Activated T-cell treated with anti-CD3 and anti-CD28 coated beads, Interleukin-2, amount 50 U/mL, for 24 hours (primary cell): ENCODE measurements around the gene EFCAB12.
"Not testable (repeated sequence)": the region's sequence is repeated elsewhere in the genome, so short reads cannot be mapped to it uniquely, and the experiment has no call there.

ENCODE experiments used
- DNase-seq: peaks from one replicate; pipeline ENCODE4 v3.0.0-alpha.2; 2020
- H3K27ac Mint-ChIP-seq: 2 replicates; pipeline ENCODE4 v1.8.0; 2020; ENCODE audit warnings: mild to moderate bottlenecking, mixed read lengths
- H3K27me3 Mint-ChIP-seq: 2 replicates; pipeline ENCODE4 v1.8.0; 2020; ENCODE audit warnings: mixed read lengths
- H3K36me3 Mint-ChIP-seq: 2 replicates; pipeline ENCODE4 v1.8.0; 2020; ENCODE audit warnings: low read depth, mixed read lengths
- H3K4me1 Mint-ChIP-seq: 2 replicates; pipeline ENCODE4 v1.8.0; 2020; ENCODE audit warnings: low read depth, mixed read lengths
- H3K4me3 Mint-ChIP-seq: 2 replicates; pipeline ENCODE4 v1.8.0; 2020; ENCODE audit warnings: mild to moderate bottlenecking, moderate library complexity, mixed read lengths
- H3K9me3 Mint-ChIP-seq: 2 replicates; pipeline ENCODE4 v1.8.0; 2020; ENCODE audit warnings: mixed read lengths

Gene EFCAB12

GRCh38 chr3:129418041-129418973, 10.1 kb downstream of the EFCAB12 start:
- DNase-seq, result peak; percentile 18
- H3K4me1 Mint-ChIP-seq, result no peaks in the 10 kb centered on the region
- no peaks in the 10 kb centered on the region for H3K36me3 Mint-ChIP-seq
- no peaks in the 10 kb centered on the region for H3K27me3 Mint-ChIP-seq
- no peaks in the 10 kb centered on the region for H3K9me3 Mint-ChIP-seq
- H3K4me3 Mint-ChIP-seq, result no peak overlapping the region
- no peak overlapping the region for H3K27ac Mint-ChIP-seq

GRCh38 chr3:129417326-129417725, 11.1 kb downstream of the EFCAB12 start:
- no peaks in the 10 kb centered on the region for H3K36me3 Mint-ChIP-seq
- no peak for DNase-seq
- H3K27me3 Mint-ChIP-seq, result no peaks in the 10 kb centered on the region
- no peak overlapping the region for H3K4me3 Mint-ChIP-seq
- H3K27ac Mint-ChIP-seq, result no peak overlapping the region
- H3K4me1 Mint-ChIP-seq, result no peaks in the 10 kb centered on the region
- no peaks in the 10 kb centered on the region for H3K9me3 Mint-ChIP-seq

GRCh38 chr3:129416415-129416814, 12.0 kb downstream of the EFCAB12 start:
- Mint-ChIP-seq H3K36me3 (no peaks in the 10 kb centered on the region), H3K27ac (no peak overlapping the region), H3K4me1 (no peaks in the 10 kb centered on the region), H3K9me3 (no peaks in the 10 kb centered on the region), H3K4me3 (no peak overlapping the region), H3K27me3 (no peaks in the 10 kb centered on the region)
- no peak for DNase-seq

GRCh38 chr3:129415830-129416229, 12.6 kb downstream of the EFCAB12 start:
- H3K27ac Mint-ChIP-seq, result no peak overlapping the region
- H3K4me1 Mint-ChIP-seq, result no peaks in the 10 kb centered on the region
- H3K4me3 Mint-ChIP-seq, result no peak overlapping the region
- no peaks in the 10 kb centered on the region for H3K27me3 Mint-ChIP-seq
- no peaks in the 10 kb centered on the region for H3K36me3 Mint-ChIP-seq
- H3K9me3 Mint-ChIP-seq, result no peaks in the 10 kb centered on the region
- no peak for DNase-seq

GRCh38 chr3:129415378-129415777, 13.1 kb downstream of the EFCAB12 start:
- no peak overlapping the region for H3K27ac Mint-ChIP-seq

GRCh38 chr3:129413687-129414506, 14.5 kb downstream of the EFCAB12 start:
- Mint-ChIP-seq H3K9me3 (no peaks in the 10 kb centered on the region), H3K36me3 (no peaks in the 10 kb centered on the region), H3K27me3 (no peaks in the 10 kb centered on the region), H3K4me3 (no peak overlapping the region), H3K27ac (no peak overlapping the region), H3K4me1 (no peaks in the 10 kb centered on the region)
- peak; percentile 12 for DNase-seq

More at GRCh38 chr3:129415378-129415777, 13.1 kb downstream of the EFCAB12 start:
- DNase-seq, result peak; percentile 11
- Mint-ChIP-seq H3K4me3 (no peak overlapping the region), H3K27me3 (no peaks in the 10 kb centered on the region), H3K9me3 (no peaks in the 10 kb centered on the region), H3K36me3 (no peaks in the 10 kb centered on the region), H3K4me1 (no peaks in the 10 kb centered on the region)

GRCh38 chr3:129413238-129413637, 15.2 kb downstream of the EFCAB12 start:
- not testable (repeated sequence) for H3K4me1 Mint-ChIP-seq

GRCh38 chr3:129412542-129413198, 15.8 kb downstream of the EFCAB12 start:
- no peak for DNase-seq
- H3K4me3 Mint-ChIP-seq, result no peak overlapping the region
- no peaks in the 10 kb centered on the region for H3K36me3 Mint-ChIP-seq
- no peaks in the 10 kb centered on the region for H3K27me3 Mint-ChIP-seq
- no peak overlapping the region for H3K27ac Mint-ChIP-seq
- no peaks in the 10 kb centered on the region for H3K4me1 Mint-ChIP-seq
- H3K9me3 Mint-ChIP-seq, result no peaks in the 10 kb centered on the region

More at GRCh38 chr3:129413238-129413637, 15.2 kb downstream of the EFCAB12 start:
- not testable (repeated sequence) for H3K9me3 Mint-ChIP-seq, H3K27ac Mint-ChIP-seq, H3K27me3 Mint-ChIP-seq, H3K4me3 Mint-ChIP-seq, H3K36me3 Mint-ChIP-seq
- peak; percentile 6 for DNase-seq

- Mint-ChIP-seq H3K4me3 (no peak overlapping the region), H3K27ac (no peak overlapping the region), H3K9me3 (no peaks in the 10 kb centered on the region), H3K36me3 (no peaks in the 10 kb centered on the region), H3K27me3 (no peaks in the 10 kb centered on the region), H3K4me1 (no peaks in the 10 kb centered on the region)
- DNase-seq, result no peak
Measured at GRCh38 chr3:129410971-129411370, 17.5 kb downstream of the EFCAB12 start.

GRCh38 chr3:129409541-129409940, 18.9 kb downstream of the EFCAB12 start:
- Mint-ChIP-seq H3K9me3 (no peaks in the 10 kb centered on the region), H3K27ac (no peak overlapping the region), H3K36me3 (no peaks in the 10 kb centered on the region), H3K27me3 (no peaks in the 10 kb centered on the region), H3K4me3 (no peak overlapping the region), H3K4me1 (no peaks in the 10 kb centered on the region)
- no peak for DNase-seq

- DNase-seq, result no peak
- H3K36me3 Mint-ChIP-seq, result no peaks in the 10 kb centered on the region
- no peak overlapping the region for H3K27ac Mint-ChIP-seq
- H3K4me1 Mint-ChIP-seq, result peaks cover 5% of the 10 kb centered on the region
- H3K27me3 Mint-ChIP-seq, result no peaks in the 10 kb centered on the region
- no peaks in the 10 kb centered on the region for H3K9me3 Mint-ChIP-seq
- no peak overlapping the region for H3K4me3 Mint-ChIP-seq
Measured at GRCh38 chr3:129404610-129405009, 23.8 kb downstream of the EFCAB12 start.

GRCh38 chr3:129404130-129404529, 24.3 kb downstream of the EFCAB12 start:
- DNase-seq, result no peak
- no peak overlapping the region for H3K4me3 Mint-ChIP-seq
- peaks cover 4% of the 10 kb centered on the region for H3K36me3 Mint-ChIP-seq
- no peak overlapping the region for H3K27ac Mint-ChIP-seq
- H3K9me3 Mint-ChIP-seq, result no peaks in the 10 kb centered on the region
- no peaks in the 10 kb centered on the region for H3K27me3 Mint-ChIP-seq
- peaks cover 7% of the 10 kb centered on the region for H3K4me1 Mint-ChIP-seq

GRCh38 chr3:129403450-129403849, 25.0 kb downstream of the EFCAB12 start:
- Mint-ChIP-seq H3K4me3 (no peak overlapping the region), H3K27me3 (no peaks in the 10 kb centered on the region), H3K4me1 (peaks cover 10% of the 10 kb centered on the region), H3K27ac (no peak overlapping the region), H3K36me3 (peaks cover 11% of the 10 kb centered on the region), H3K9me3 (no peaks in the 10 kb centered on the region)
- DNase-seq, result no peak

- no peaks in the 10 kb centered on the region for H3K27me3 Mint-ChIP-seq
- H3K4me3 Mint-ChIP-seq, result no peak overlapping the region
- peaks cover 17% of the 10 kb centered on the region for H3K4me1 Mint-ChIP-seq
- H3K36me3 Mint-ChIP-seq, result peaks cover 17% of the 10 kb centered on the region
- DNase-seq, result no peak
- H3K9me3 Mint-ChIP-seq, result no peaks in the 10 kb centered on the region
- peak overlapping the region; percentile 34 for H3K27ac Mint-ChIP-seq
Measured at GRCh38 chr3:129402616-129403015, 25.8 kb downstream of the EFCAB12 start.
